A549 (cell line): ENCODE measurements around the gene ATP2C1.

Source experiments
- CEBPB ChIP-seq, 2 experiments: fragments of >200 bp in 1 of 2; sonication (Bioruptor Twin) in 1 of 2; formaldehyde crosslinking in 1 of 2; IDR thresholded peaks; 2 replicates each; pipeline ENCODE4 v1.6.1; 2012 to 2016
- CTCF ChIP-seq: fragments of >200 bp; sonication (Bioruptor Twin); formaldehyde crosslinking; IDR thresholded peaks from 3 replicates; pipeline ENCODE4 v1.5.1; 2016
- MAZ ChIP-seq: fragments of 150-350 bp; IDR thresholded peaks from 2 replicates; pipeline ENCODE4 v1.6.1; 2014; ENCODE audit warnings: antibody characterized with exemption, low read depth, low read length, borderline replicate concordance
- PBX3 ChIP-seq: IDR thresholded peaks from 2 replicates; pipeline ENCODE4 v1.6.1; 2012
- POLR2A ChIP-seq: IDR thresholded peaks from 2 replicates; pipeline ENCODE4 v1.6.1; 2012; ENCODE audit warnings: mild to moderate bottlenecking, low read length
- RCOR1 ChIP-seq: fragments of 150-350 bp; IDR thresholded peaks from 2 replicates; pipeline ENCODE4 v1.6.1; 2014; ENCODE audit warnings: antibody characterized with exemption, low read length, low read depth
- SMC3 ChIP-seq: fragments of >200 bp; sonication (Bioruptor Twin); formaldehyde crosslinking; IDR thresholded peaks from 3 replicates; pipeline ENCODE4 v1.6.1; 2018; ENCODE audit warnings: inconsistent platforms
- ZC3H11A ChIP-seq: fragments of 450-650 bp; IDR thresholded peaks from 2 replicates; pipeline ENCODE4 v1.6.1; 2014; ENCODE audit warnings: antibody characterized with exemption, mild to moderate bottlenecking
- TF ChIP-seq, protein P1 (sequence below): fragments of 150-350 bp; IDR thresholded peaks from 2 replicates; pipeline ENCODE4 v1.6.1; 2014; ENCODE audit warnings: low read depth, mild to moderate bottlenecking, low read length
- TF ChIP-seq, protein P2 (sequence below): fragments of 200-600 bp; sonication (generic); IDR thresholded peaks from 2 replicates; pipeline ENCODE4 v1.6.1; 2016; ENCODE audit warnings: antibody characterized with exemption, mild to moderate bottlenecking, moderate library complexity

GRCh38 chr3:130976706-130977105 lies 82.8 kb downstream of the ATP2C1 start:
- TF ChIP-seq SMC3 (no peak), ZC3H11A (no peak), CTCF (no peak), RCOR1 (no peak), CEBPB (IDR thresholded peaks at IDR 0.05) (no peak), POLR2A (no peak), PBX3 (no peak), MAZ (no peak)
- TF ChIP-seq, protein P1, sequence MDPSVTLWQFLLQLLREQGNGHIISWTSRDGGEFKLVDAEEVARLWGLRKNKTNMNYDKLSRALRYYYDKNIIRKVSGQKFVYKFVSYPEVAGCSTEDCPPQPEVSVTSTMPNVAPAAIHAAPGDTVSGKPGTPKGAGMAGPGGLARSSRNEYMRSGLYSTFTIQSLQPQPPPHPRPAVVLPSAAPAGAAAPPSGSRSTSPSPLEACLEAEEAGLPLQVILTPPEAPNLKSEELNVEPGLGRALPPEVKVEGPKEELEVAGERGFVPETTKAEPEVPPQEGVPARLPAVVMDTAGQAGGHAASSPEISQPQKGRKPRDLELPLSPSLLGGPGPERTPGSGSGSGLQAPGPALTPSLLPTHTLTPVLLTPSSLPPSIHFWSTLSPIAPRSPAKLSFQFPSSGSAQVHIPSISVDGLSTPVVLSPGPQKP, result no peak
- TF ChIP-seq, protein P2, sequence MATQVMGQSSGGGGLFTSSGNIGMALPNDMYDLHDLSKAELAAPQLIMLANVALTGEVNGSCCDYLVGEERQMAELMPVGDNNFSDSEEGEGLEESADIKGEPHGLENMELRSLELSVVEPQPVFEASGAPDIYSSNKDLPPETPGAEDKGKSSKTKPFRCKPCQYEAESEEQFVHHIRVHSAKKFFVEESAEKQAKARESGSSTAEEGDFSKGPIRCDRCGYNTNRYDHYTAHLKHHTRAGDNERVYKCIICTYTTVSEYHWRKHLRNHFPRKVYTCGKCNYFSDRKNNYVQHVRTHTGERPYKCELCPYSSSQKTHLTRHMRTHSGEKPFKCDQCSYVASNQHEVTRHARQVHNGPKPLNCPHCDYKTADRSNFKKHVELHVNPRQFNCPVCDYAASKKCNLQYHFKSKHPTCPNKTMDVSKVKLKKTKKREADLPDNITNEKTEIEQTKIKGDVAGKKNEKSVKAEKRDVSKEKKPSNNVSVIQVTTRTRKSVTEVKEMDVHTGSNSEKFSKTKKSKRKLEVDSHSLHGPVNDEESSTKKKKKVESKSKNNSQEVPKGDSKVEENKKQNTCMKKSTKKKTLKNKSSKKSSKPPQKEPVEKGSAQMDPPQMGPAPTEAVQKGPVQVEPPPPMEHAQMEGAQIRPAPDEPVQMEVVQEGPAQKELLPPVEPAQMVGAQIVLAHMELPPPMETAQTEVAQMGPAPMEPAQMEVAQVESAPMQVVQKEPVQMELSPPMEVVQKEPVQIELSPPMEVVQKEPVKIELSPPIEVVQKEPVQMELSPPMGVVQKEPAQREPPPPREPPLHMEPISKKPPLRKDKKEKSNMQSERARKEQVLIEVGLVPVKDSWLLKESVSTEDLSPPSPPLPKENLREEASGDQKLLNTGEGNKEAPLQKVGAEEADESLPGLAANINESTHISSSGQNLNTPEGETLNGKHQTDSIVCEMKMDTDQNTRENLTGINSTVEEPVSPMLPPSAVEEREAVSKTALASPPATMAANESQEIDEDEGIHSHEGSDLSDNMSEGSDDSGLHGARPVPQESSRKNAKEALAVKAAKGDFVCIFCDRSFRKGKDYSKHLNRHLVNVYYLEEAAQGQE, result no peak
